Dermis blood vessel endothelial cell (primary cell): ENCODE measurements around the gene DBN1. TPM values are rescaled to one million over a fixed set of nuclear protein-coding genes. Genes with fewer than 3 reads are reported as not detected.
"Not testable (repeated sequence)": the region's sequence is repeated elsewhere in the genome, so short reads cannot be mapped to it uniquely, and the experiment has no call there.

Experiments used
- DNase-seq: peaks from one replicate; pipeline ENCODE4 v3.0.0; 2010
- total RNA-seq: library from RNA; depleted of rRNA; stranded (reverse); fragments of >200 nt; gene quantifications from 2 replicates; pipeline ENCODE4 v1.2.3, GENCODE V29; 2014

Gene DBN1
- total RNA-seq, 1 donor from 2014 or later, result 147 TPM

- no peak for DNase-seq
These were observed 17.6 kb upstream of the DBN1 start for GRCh38 chr5:177490992-177491391.

- no peak for DNase-seq
These were observed 17.0 kb upstream of the DBN1 start for GRCh38 chr5:177490311-177490991.

DNA sequence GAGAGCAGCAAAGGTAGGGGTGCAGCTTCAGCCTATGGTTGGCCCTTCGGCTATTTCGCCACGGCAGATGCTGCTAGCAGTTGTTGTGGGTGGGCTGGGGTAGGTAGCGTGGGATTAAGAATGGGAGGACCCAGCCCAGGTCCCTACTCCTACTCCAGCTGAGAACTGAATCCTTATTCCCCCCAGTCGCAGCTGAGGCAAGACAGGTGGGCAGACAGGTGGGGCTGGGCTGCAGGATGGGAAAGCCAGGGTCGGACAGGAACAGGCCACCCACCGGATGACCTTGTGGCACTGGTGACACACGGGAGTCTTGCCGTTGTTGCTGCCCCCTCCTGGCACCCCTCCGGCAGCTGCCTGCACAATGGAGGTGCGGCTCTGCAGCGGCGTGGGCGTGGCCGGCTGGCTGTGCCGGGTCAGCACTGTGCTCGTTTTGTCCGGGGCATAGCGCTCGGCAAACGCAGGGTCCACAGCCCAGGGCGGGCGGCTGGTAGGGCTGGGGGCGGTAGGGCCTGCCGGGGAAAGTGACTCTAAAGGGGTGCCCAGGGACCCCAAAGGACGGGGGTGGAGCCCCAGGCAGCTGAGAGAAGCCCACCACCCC is 15.8 kb upstream of the DBN1 start:
- DNase-seq, result peak; percentile 46

DNA sequence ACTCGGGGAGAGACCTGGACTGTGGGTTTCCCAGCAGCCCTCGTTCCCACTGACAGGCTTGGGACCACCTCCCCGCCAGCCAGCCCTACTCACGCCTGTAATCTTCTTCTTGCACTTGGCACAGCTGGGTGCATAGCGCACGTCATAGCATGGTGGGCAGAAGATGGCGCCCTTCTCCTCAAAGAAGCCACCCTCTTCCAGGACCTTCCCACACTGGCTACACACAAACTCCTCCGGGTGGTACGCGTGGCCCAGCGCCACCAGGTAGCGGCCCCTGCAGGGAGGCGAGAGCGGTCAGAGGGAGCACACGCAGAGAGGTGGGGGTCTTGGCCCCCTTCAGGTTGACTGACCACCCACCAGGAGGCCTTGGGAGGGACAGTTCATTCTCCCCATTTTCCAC is 14.5 kb upstream of the DBN1 start:
- peak; percentile 40 for DNase-seq

DNA sequence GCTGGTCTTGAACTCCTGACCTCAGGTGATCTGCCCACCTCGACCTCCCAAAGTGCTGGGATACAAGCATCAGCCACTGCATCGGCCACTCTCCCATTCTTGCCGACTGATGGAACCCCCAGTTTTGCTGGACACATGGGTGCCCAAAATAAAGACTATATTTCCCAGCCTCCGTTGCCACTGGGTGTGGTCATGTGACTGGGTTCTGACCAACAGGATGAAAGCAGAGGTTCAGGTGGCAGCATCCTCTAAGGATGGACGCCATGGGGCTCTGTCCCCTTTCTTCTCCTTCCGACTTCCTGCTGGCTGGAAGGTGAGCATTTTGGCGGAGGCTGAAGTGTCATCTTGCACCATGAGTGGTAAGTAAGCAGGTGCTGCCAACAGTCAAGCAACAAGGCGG is 13.7 kb upstream of the DBN1 start:
- DNase-seq, result no peak

- DNase-seq, result no peak
These were observed 12.8 kb upstream of the DBN1 start for GRCh38 chr5:177486256-177486655.

DNA sequence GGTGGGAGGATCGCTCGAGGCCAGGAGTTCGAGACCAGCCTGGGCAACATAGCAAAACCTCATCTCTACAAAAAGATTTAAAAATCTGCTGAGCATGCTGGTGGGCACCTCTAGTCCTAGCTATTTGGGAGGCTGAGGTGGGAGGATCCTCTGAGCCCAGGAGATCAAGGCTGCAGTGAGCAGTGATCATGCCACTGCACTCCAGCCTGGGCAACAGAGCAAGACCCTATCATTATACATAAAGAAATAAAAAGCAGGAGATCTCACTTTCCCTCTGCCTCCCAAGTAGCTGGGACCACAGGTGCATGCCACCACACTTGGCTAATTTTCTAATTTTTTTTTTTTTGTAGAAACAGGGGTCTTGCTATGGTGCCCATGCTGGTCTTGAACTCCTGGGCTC is 12.3 kb upstream of the DBN1 start:
- DNase-seq, result not testable (repeated sequence)

DNA sequence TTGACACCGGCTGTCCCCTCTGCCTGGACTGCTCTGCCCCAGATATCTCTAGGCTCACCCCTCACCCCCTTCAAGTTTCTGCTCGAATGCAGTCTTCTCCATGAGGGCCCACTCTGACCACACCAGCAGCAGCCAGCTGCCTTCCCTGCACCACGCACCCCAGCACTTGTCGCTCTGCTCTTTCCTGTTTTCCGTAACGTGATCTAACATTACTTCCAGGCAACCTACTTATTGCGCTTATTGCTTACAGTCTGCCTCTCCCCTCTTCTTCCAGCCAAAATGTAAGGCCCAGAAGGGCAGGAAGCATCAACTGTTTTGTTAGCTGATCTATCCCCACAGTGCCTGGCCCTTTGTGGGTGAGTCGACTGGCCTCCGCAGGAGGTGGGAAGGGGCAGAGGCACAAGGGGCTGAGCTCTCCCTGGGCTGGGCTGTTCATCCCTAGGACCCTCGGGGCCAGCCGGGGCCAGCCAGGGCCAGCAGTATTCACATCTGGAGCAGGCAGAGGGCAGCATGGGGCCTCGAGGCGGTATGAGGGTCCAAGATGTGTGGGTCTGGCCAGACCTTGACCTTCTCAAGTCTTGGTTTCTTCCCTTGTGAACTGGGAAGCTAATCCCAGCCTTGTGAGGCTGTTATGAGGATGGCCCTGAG is 11.6 kb upstream of the DBN1 start:
- DNase-seq, result no peak

DNA sequence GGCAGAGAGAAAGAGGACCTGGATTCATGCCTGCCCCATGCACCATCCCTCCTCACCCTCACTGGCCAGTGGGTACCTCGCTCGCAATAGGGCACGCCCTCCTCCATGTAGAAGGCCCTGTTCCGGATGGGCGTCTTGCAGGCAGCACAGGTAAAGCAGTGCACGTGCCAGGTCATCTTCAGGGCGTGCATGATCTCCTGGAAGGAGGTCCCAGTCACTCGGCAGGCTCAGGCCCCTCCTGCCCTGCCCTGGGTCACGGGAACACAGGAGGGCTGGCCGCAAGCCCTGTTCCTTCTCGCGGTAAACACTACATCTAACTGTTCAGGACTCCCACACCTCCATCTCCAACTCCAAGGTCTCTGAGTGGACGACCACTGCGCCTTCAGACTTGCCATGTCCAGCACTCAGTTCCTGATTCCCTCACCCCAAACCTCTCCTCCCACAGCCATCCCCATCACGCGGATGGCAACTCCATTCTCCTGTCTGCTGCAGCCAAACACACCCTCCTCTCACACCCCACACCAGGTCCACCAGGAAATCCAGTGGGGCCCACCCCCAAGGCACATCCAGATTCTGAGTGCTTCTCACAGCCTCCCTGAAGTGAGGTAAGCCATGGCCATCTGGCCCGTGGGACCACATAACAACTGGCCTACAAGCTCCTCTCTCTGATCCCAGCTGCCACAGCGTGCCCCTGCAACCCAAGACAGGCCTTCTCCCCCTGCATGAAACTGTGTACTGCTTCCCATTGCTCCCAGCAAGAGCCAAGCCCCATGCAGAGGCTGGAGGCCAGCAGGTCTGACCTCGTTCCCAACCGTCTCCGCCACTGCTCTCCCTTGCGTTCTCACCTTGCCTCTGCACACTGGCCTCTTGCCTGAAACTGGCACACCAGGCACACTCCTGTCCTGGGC is 10.8 kb upstream of the DBN1 start:
- DNase-seq, result no peak

DNA sequence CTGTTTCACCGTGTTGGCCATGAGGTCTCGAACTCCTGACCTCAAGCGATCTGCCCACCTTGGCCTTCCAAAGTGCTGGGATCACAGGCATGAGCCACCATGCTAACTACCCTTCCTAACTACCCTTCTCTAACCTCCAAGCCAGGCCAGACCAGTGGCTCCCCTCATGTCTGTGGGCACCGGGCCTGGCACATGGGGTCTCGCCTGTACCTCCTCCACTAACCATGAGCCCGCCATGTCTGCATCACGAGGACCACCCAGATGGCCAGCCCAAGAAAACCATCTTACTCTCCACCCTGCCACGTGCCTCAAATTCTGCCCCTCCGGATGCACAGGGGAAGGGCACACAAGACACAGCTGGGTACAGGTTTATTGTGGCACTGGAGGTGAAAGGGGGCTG is 9.6 kb upstream of the DBN1 start:
- DNase-seq, result no peak

DNA sequence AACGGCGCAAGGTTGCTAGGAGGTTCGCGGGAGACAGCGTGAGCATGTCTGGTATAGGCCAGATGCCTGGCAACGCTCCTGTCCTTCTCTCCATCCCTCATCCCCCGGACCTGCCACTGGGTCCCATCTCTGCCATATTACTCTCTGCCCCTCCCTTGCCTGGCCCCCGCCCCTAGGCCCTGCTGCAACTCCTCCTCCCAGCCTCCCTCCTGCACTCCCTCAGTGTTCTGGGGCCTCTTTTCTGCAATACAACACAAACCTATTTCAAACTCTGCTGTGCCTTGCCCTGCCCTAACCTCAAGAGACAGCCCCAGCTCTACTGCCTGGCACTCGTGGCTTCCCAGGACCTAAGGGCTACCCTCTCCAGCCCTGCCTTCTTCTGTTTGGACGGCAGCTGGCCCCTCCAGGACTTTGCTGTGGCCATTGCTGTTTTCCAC is 8.9 kb upstream of the DBN1 start:
- no peak for DNase-seq

DNA sequence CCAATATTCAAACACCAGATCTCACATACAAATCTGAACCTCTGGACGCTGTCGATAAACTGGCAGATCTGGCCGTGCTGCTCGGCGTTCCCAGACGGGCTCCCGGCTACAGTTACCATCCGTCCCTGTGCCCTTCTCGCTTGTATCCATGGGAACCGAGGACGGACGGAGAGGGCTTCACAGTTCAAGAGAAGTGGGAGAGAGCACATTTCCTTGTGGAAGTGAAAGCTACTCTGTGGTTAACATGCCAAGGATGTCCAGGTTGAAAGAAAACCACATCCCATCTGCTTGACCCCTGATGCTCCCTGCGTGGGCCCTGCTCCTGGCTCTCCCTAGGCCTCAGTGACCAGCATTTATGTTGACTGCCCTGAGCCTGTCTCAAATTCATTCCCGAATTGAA is 6.3 kb upstream of the DBN1 start:
- DNase-seq, result no peak

GRCh38 chr5:177478711-177479646 is 5.5 kb upstream of the DBN1 start:
- DNase-seq, result no peak

DNA sequence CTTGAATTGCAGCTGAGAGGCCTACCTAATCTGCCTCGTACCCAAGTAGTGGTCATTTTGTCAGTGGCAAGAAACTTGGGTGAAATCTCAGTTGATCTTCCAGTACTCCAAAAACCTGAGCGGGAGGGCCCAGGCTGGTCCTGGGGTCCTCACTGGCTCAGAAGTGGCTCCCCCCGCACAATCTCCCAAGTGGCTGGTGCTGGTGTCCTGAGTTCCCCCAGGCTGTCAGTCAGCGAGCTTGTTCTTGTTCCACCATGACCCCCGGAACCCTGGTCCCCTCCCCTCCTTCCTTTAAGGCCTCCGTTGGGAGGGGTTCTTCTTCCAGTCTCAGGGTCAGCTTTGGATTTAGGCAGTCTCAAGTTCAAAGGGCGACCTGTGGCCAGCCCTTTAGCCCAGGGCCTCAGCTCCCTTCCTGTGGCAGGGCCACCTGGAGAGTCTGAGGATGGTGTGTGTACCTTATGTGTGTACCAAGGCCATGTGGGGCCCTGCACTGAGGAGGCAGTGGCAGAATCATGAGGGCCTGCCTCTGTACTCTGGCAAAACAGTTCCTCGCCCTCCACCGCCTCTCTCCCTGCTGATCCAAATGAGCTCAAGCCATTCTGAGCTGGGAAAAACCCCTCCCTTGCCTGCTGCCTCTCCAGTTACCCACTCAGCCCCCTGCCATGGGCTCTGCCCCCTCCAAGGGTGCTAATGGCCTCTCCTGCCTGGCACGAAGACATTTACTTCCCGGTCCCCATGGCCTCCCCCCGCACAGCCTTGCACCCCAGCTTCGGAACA is 4.5 kb upstream of the DBN1 start:
- DNase-seq, result no peak

GRCh38 chr5:177476531-177477233 is 3.2 kb upstream of the DBN1 start:
- peak; percentile 93 for DNase-seq

DNA sequence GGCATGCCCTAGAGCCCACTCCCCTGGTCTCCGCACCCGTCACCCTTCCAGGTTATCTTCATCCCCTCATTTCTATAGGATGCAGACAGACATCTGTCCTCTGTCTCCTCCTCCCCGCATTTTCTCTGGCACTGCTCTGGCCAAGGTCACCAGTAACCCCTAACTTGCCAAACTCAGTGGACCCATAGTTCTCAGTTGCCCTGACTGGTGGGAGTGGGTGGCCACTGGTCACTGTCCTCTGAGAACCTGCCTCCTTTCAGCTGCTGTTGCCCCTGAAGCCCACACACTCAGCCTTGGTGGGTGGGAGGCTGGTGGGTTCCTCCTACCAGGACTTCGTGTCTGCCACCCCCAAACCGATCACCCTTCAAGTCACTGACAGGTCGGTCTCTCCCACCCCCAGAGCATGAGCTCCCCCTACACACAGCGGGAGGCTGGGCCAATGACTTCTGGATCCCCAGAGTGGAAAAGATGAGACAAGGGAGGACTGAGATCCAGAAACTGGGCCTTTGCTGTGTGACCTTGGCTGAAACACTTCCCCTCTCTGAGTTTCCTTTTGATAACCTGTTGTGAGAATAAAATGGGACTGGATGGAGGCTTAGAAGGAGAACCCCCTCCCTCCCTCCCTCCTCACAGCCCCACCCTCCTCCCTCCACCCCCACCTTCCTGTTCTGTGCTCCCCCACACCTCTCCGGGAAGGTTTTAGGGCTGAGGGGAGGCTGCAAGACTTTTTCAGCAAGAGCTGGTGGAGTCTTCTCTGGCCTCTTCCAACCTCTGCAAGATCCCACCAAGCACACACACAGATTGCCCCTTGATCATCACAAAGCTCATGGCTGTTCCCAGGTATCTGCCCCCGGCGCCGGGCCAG is 2.4 kb upstream of the DBN1 start:
- DNase-seq, result no peak

- DNase-seq, result no peak
These were observed 1.6 kb upstream of the DBN1 start for GRCh38 chr5:177474846-177475562.

DNA sequence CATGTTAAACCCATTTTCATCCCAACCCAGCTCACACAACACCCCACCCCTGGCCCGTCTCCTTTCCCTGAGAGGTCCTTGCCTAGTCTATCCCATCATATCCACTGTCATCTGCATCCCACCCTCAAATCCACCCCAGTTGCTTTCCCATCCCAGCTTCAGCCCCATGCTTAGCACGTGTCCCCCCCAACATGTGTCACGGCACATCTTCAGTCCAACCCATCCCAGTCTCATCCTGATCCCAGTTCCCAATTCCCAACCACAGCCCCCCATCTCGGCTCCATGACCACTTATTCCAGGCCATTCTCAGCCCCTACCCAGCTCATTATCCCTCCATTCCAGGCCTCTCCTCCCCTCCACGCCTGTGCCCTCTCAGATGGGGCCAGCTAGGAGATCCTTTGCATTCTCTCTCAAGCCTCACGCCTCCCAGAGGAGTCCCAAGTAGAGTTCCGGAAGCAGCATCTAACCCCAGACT is 605 bp upstream of the DBN1 start:
- DNase-seq, result no peak
